Effector memory CD8-positive, alpha-beta T cell (primary cell): ENCODE results near the gene DPP6.

Source experiments
- ATAC-seq: fragments of 150-1000 bp; cut with Tn5 transposase; replicated peaks from 2 replicates; pipeline ENCODE4 v1.10.0; 2021; ENCODE audit warnings: mild to moderate bottlenecking, moderate library complexity
- DNase-seq, 3 experiments: peaks; one replicate each; pipeline ENCODE4 v3.0.0; 2021
- H3K27ac Mint-ChIP-seq, 2 donors: one replicate each; pipeline ENCODE4 v1.8.0; 2022; ENCODE audit warnings: mild to moderate bottlenecking in 2 of 2, mixed read lengths in 2 of 2, moderate library complexity in 2 of 2
- H3K27me3 Mint-ChIP-seq, 2 donors: one replicate each; pipeline ENCODE4 v1.8.0; 2022; ENCODE audit warnings: mixed read lengths in 2 of 2
- H3K36me3 Mint-ChIP-seq: one replicate; pipeline ENCODE4 v1.8.0; 2022; ENCODE audit warnings: mild to moderate bottlenecking, moderate library complexity, mixed read lengths; ENCODE audit not compliant: insufficient read depth
- H3K4me1 Mint-ChIP-seq, 2 donors: one replicate each; pipeline ENCODE4 v1.8.0; 2022; ENCODE audit warnings: low read depth in 2 of 2, mixed read lengths in 2 of 2
- H3K4me3 Mint-ChIP-seq, 2 donors: one replicate each; pipeline ENCODE4 v1.8.0; 2022; ENCODE audit warnings: mild to moderate bottlenecking in 2 of 2, mixed read lengths in 2 of 2, moderate library complexity in 2 of 2
- H3K9me3 Mint-ChIP-seq, 2 donors: one replicate each; pipeline ENCODE4 v1.8.0; 2022; ENCODE audit warnings: mixed read lengths in 2 of 2

The DPP6 gene

DNA sequence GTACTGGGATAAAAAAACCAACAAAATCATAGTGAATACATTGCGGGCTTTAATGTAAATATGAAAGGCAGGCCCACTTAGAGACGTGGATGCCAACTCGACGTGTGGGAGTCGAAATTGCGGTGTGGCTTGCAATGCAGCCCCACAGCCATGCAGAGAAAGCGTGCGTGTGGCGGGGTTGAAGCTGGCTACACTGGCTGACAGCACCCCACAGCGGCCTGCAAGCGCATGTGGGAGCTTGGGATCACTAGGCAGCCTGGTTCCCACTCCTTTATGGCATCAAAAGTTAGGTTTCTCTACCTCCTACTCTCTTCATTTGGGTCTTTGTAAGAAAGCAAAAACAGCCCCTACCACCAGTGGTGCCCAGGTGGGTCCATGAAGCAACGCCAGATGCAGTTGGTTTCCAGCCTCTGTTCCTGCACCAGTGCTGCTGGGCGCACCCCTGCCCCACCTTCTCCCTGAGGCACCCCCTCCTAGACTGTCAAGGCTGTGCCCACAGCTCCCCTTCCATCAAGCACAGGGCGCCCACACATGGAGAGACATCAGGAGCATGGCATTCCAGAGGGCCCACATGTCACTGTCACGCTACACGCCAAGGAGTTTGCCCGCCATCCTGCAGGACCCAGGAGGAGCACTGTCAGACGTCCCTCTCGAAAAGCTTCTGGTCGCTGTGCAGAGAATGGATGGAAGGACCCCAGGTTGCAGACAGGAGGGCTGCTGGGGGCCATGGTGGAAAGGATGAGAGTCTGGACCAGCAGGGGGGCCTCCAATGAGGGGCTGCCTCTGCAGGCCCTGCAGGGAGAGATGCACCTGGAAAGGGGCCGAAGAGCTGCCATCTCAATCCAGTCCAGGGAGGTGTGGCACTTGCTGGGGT lies 807.8 kb downstream of the DPP6 start:
- no peak for ATAC-seq
- H3K27me3 Mint-ChIP-seq: peaks cover 4 to 28% of the 10 kb centered on the region in 2 donors
- no peak overlapping the region for H3K27ac Mint-ChIP-seq
- peaks cover 4% of the 10 kb centered on the region for H3K36me3 Mint-ChIP-seq
- no peak for DNase-seq
- H3K9me3 Mint-ChIP-seq: no peaks in the 10 kb centered on the region
- no peak overlapping the region for H3K4me3 Mint-ChIP-seq
- no peaks in the 10 kb centered on the region for H3K4me1 Mint-ChIP-seq

DNA sequence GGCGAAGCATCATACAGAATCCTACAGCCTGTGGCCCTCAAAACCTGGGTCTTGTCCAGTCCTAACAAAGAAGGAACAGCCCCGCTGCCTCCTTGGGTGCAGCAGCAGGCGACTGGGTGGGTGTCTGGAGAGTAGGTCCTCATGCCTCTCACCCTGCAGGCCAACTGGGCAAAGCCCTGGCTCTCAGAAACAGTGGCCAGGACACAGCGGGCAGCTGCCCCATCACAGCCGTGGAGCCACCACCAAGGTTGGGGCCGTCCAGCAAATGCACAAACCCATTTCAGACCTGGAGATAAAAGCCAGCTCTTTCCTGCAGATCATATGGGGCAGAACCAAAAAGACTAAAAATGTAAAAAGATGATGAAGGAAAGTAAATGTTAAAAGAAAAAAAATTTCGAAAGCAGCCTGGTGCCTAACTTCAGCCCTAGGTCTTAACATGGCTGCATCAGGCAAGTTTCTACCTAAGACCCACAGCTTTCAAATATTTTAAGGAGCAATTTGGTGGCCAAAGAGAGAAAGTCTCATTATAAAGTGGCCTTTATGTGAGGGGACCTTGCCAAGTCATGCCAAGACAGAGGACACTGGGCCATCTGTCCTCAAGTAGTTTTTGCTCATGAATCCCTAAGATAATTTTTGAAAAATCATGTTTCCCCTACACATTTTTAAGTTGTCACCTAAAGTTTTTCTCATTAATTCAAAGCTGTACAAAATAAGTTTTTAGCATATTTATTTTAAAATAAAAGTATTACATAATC lies 808.6 kb downstream of the DPP6 start:
- Mint-ChIP-seq H3K4me1 (no peaks in the 10 kb centered on the region), H3K27ac (no peak overlapping the region), H3K27me3 (peaks cover 8 to 36% of the 10 kb centered on the region in 2 donors), H3K36me3 (peaks cover 4% of the 10 kb centered on the region), H3K4me3 (no peak overlapping the region), H3K9me3 (no peaks in the 10 kb centered on the region)
- no peak for ATAC-seq
- no peak for DNase-seq

- Mint-ChIP-seq H3K4me3 (no peak overlapping the region), H3K27me3 (peaks cover 14 to 44% of the 10 kb centered on the region in 2 donors), H3K4me1 (no peaks in the 10 kb centered on the region), H3K27ac (no peak overlapping the region), H3K36me3 (peaks cover 4% of the 10 kb centered on the region), H3K9me3 (no peaks in the 10 kb centered on the region)
- ATAC-seq (no peak), DNase-seq (no peak)
Observed at GRCh38 chr7:154861589-154861988, 809.4 kb downstream of the DPP6 start.

DNA sequence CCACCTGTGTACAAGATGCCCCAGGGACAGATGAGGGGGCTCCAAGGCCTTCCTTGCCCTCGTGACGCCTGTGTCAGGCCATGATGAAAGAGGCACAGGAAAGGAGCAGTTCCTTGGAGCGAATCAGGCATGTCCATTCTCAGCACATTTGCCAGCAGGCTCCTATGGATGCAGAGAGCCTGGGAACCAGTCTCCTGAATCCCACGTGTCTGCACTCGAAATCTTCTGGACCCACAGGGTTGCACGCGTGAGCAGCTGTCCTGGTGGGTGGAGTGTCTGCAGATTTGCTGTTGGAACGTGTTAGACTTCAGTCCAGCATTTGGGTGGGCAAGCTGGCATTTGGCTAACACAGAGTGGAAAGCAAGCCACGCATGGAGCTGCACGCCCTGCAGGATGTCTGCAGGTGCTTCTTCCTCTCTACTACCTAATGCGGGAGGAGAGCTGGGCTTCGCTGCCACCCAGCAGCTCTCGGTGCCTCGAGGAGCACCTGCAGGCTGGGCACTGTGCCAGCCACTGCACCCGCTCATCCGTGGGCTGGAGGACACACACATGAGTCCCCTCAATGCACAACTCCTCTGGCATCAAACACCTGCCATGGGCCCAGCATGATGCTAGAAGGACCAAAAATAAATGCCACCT lies 810.1 kb downstream of the DPP6 start:
- Mint-ChIP-seq H3K27me3 (peaks cover 20 to 51% of the 10 kb centered on the region in 2 donors), H3K4me1 (no peaks in the 10 kb centered on the region), H3K9me3 (no peaks in the 10 kb centered on the region), H3K27ac (no peak overlapping the region), H3K4me3 (no peak overlapping the region), H3K36me3 (peaks cover 4% of the 10 kb centered on the region)
- no peak for DNase-seq
- ATAC-seq: no peak

DNA sequence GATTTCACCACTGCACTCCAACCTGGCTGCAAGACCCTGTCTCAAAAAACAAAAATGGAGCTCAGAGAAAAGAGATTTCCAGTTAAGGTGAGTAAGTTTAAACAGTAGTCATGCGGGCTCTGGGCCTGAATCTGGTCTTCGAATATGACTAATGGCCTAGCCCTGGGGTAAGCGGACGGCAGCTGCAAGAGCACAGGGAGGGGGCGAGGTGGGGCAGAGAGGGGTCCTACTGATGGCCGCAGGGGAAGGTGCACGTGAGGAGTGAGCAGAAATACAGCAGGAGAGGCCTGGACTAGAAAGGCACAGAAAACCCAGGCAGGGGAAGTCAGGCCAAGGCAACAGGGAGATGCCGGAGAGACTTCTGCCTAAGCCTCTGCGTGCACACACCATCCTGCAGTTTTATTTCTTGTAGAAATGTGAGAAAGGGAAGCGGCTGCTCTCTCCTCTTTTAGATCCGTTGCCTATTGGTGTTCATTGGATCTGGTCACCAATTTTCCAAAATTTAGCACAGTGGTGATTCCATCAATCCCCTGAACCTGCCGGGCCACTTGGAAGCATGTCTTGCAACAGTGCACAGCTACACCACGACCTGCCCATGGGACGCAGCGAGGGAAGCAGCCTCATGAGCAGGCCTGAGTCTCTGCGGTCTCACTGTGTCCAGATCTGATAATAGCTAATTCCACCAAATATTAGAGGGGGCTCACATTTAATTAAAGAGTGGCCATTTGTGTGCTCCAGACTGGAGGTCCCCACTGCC lies 811.7 kb downstream of the DPP6 start:
- Mint-ChIP-seq H3K36me3 (peaks cover 3% of the 10 kb centered on the region), H3K4me1 (no peaks in the 10 kb centered on the region), H3K27me3 (peaks cover 31 to 54% of the 10 kb centered on the region in 2 donors), H3K4me3 (no peak overlapping the region), H3K27ac (no peak overlapping the region), H3K9me3 (no peaks in the 10 kb centered on the region)
- no peak for ATAC-seq
- DNase-seq: no peak

GRCh38 chr7:154864523-154864891 lies 812.3 kb downstream of the DPP6 start:
- no peak for ATAC-seq
- H3K4me1 Mint-ChIP-seq: peaks cover 0 to 3% of the 10 kb centered on the region in 2 donors
- peaks cover 36 to 58% of the 10 kb centered on the region in 2 donors for H3K27me3 Mint-ChIP-seq
- no peaks in the 10 kb centered on the region for H3K9me3 Mint-ChIP-seq
- no peak overlapping the region for H3K4me3 Mint-ChIP-seq
- no peak overlapping the region for H3K27ac Mint-ChIP-seq
- DNase-seq: no peak
- no peaks in the 10 kb centered on the region for H3K36me3 Mint-ChIP-seq

DNA sequence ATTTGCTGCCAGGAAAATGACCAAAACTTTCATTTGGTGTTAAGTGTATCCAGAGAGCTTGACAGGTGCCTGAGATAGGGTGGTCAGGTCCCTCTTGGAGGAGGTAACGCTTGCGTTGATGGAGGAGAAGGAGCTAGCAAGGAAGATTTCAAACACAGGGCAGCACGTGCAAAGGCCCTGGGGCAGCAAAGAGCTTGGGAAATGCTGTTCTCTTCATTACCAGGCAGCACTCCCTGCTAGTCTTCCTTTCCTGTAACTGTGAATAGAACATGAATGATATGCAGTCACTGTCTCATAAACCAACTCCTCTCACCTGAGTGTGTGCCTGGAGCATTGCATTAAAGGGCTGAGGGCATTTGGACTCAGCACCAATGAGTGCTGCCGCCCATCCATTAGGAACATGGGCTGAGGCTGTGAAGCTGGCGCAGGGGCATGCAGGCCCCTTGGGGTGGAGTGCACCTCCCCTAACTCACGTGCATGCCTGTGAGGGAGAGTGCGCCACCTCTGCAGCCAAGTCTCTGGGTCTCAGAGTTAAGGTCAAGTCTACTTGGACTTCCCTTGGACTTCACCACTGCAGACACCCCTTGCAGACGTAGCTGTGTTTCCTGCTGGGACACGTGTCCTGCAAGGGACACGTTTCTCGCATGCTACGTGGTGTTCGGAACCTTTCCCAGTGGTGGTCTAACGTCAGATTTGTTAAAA lies 813.9 kb downstream of the DPP6 start:
- no peak for DNase-seq

GRCh38 chr7:154867068-154867467 lies 814.9 kb downstream of the DPP6 start:
- Mint-ChIP-seq H3K36me3 (no peaks in the 10 kb centered on the region), H3K9me3 (no peaks in the 10 kb centered on the region), H3K27me3 (peaks cover 41 to 82% of the 10 kb centered on the region in 2 donors), H3K4me3 (no peak overlapping the region), H3K4me1 (peaks cover 0 to 3% of the 10 kb centered on the region in 2 donors), H3K27ac (no peak overlapping the region)
- ATAC-seq (no peak), DNase-seq (no peak)

More for the DNA sequence above, 813.9 kb downstream of the DPP6 start:
- no peak overlapping the region for H3K27ac Mint-ChIP-seq
- no peaks in the 10 kb centered on the region for H3K36me3 Mint-ChIP-seq
- H3K9me3 Mint-ChIP-seq: no peaks in the 10 kb centered on the region
- peaks cover 36 to 74% of the 10 kb centered on the region in 2 donors for H3K27me3 Mint-ChIP-seq
- peaks cover 0 to 3% of the 10 kb centered on the region in 2 donors for H3K4me1 Mint-ChIP-seq
- H3K4me3 Mint-ChIP-seq: no peak overlapping the region
- no peak for ATAC-seq

GRCh38 chr7:154868921-154869320 lies 816.7 kb downstream of the DPP6 start:
- no peak overlapping the region for H3K27ac Mint-ChIP-seq
- no peak for ATAC-seq

GRCh38 chr7:154869436-154869835 lies 817.2 kb downstream of the DPP6 start:
- Mint-ChIP-seq H3K9me3 (no peaks in the 10 kb centered on the region), H3K4me1 (peaks cover 0 to 3% of the 10 kb centered on the region in 2 donors), H3K4me3 (no peak overlapping the region), H3K27me3 (peaks cover 47 to 85% of the 10 kb centered on the region in 2 donors), H3K36me3 (no peaks in the 10 kb centered on the region), H3K27ac (no peak overlapping the region)
- no peak for DNase-seq
- no peak for ATAC-seq

More at GRCh38 chr7:154868921-154869320, 816.7 kb downstream of the DPP6 start:
- H3K4me3 Mint-ChIP-seq: no peak overlapping the region
- no peak for DNase-seq
- H3K27me3 Mint-ChIP-seq: peaks cover 47 to 85% of the 10 kb centered on the region in 2 donors
- peaks cover 0 to 3% of the 10 kb centered on the region in 2 donors for H3K4me1 Mint-ChIP-seq
- no peaks in the 10 kb centered on the region for H3K36me3 Mint-ChIP-seq
- no peaks in the 10 kb centered on the region for H3K9me3 Mint-ChIP-seq

DNA sequence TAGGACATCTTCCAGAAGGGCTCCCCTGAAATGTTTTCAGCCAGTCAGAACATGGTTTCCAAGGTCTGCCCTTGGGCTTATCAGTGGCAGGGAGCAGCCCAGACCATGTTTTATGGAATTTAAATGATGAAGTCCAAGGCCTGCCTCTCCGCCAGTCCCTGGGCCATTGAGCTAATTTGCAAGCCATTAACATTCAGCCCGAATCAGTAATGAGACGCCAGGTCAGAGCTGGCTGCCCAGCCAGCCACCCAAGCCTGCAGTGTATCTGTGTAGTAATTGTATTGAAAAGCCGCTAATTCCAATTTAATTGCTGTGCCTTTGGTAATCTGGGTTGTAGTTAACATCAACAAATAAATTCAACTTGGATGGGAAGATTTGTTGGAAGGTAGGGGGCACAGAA lies 819.3 kb downstream of the DPP6 start:
- Mint-ChIP-seq H3K4me1 (peaks cover 0 to 3% of the 10 kb centered on the region in 2 donors), H3K9me3 (no peaks in the 10 kb centered on the region), H3K4me3 (no peak overlapping the region), H3K27ac (no peak overlapping the region), H3K27me3 (peaks cover 46 to 88% of the 10 kb centered on the region in 2 donors), H3K36me3 (no peaks in the 10 kb centered on the region)
- ATAC-seq (no peak), DNase-seq (no peak)

GRCh38 chr7:154871928-154872750 lies 819.9 kb downstream of the DPP6 start:
- no peaks in the 10 kb centered on the region for H3K9me3 Mint-ChIP-seq
- no peak for DNase-seq
- H3K27me3 Mint-ChIP-seq: peaks cover 45 to 88% of the 10 kb centered on the region in 2 donors
- peaks cover 0 to 3% of the 10 kb centered on the region in 2 donors for H3K4me1 Mint-ChIP-seq
- H3K27ac Mint-ChIP-seq: no peak overlapping the region
- no peak overlapping the region for H3K4me3 Mint-ChIP-seq
- no peaks in the 10 kb centered on the region for H3K36me3 Mint-ChIP-seq
- ATAC-seq: no peak
